ENCODE measurements around the gene NLRP12. TPM values are rescaled to one million over a fixed set of nuclear protein-coding genes. Genes with fewer than 3 reads are reported as not detected.

Gene NLRP12
- total RNA-seq, 2 experiments from 2014 or later = not detected

DNA sequence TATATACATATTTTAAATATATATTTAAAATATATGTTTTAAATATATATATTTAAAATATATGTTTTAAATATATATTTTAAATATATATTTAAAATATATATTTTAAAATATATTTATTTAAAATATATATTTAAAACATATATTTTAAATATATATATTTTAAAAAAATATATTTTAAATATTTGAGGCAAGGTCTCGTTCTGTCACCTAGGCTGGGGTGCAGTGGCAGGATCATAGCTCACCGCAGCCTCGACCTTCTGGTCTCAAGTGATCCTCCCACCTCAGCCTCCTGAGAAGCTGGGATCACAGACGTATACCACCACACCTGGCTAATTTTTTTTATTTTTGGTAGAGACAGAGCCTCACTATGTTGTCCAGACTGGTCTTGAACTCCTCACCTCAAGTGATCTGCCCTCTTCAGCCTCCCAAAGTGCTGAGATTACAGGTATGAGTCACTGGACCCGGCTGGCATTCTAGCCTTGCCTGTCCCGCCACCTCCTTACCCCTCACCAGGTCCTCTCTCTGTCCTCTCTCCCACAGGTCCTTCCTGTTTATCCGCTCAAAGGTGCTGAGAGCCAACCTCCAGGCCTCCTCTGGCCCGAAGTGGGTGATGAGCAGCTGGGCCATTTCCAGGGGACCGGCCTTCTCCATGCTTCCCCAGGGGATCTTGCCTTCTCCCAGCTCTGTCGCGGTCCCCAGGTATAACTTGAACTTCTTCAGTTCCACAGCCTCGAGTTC is 564 bp downstream of the NLRP12 start:
- DNase-seq = no peak
- no peaks in the 10 kb centered on the region for H3K9me3 Mint-ChIP-seq
- peaks cover 8% of the 10 kb centered on the region for H3K27me3 Mint-ChIP-seq
- POLR2A ChIA-PET = no interaction called here
- H3K4me1 Mint-ChIP-seq = peaks cover 2% of the 10 kb centered on the region
- CTCF ChIA-PET = no interaction called here
- H3K27ac Mint-ChIP-seq = no peak overlapping the region
- no peaks in the 10 kb centered on the region for H3K36me3 Mint-ChIP-seq (ENCODE audit: low read depth)
- H3K4me3 Mint-ChIP-seq = no peak overlapping the region

DNA sequence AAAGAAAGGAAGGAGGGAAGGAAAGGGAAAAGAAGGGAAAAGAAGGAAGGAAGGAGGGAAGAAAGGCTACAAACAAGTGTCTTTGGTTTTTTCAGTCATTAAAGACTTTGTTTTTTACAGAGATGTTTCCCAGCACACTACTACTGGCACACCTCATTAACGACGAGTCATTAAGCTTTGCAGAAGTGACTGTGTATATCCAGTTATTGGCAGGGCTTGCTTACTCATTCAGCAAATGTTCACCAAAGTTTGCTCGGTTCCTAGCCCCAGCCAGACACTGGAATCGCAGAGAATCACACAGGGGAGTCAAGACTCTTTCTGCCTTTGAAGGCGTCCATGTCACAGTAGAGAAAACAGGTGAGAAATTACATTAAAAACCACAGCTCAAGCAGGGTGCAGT is 4.3 kb downstream of the NLRP12 start:
- CTCF ChIA-PET = no interaction called here
- no peaks in the 10 kb centered on the region for H3K9me3 Mint-ChIP-seq
- no peak overlapping the region for H3K27ac Mint-ChIP-seq
- POLR2A ChIA-PET = no interaction called here
- no peaks in the 10 kb centered on the region for H3K36me3 Mint-ChIP-seq (ENCODE audit: low read depth)
- peaks cover 2% of the 10 kb centered on the region for H3K4me1 Mint-ChIP-seq
- peaks cover 8% of the 10 kb centered on the region for H3K27me3 Mint-ChIP-seq
- no peak for DNase-seq
- no peak overlapping the region for H3K4me3 Mint-ChIP-seq

DNA sequence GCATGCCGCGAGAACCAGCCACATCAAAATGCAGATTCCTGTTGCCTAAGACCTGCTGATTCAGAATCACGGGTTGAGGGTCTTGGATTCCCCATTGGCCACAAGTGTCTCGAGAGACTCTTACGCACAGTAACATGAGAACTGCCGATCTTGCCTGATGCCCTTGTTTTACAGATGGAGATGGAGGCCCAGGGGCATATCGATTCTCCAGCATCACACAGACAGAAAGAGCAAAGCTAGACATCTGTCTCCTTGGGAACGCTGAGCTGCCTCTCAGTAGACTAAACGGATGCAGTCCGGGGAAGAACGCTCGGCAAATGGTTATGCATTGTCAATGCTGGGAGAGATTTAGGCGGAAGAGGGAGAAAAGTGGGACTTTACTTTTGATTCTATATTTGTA is 5.4 kb downstream of the NLRP12 start:
- H3K4me3 Mint-ChIP-seq = no peak overlapping the region
- H3K9me3 Mint-ChIP-seq = no peaks in the 10 kb centered on the region
- H3K27ac Mint-ChIP-seq = no peak overlapping the region
- CTCF ChIA-PET = interaction anchor here (0.7 kb wide), 1 partner anchor 26 kb away, joined by 3 read pairs; no protein-coding TSS in a partner anchor
- H3K27me3 Mint-ChIP-seq = peaks cover 3% of the 10 kb centered on the region
- H3K4me1 Mint-ChIP-seq = no peaks in the 10 kb centered on the region
- H3K36me3 Mint-ChIP-seq (ENCODE audit: low read depth) = no peaks in the 10 kb centered on the region
- POLR2A ChIA-PET = no interaction called here
- DNase-seq = no peak

DNA sequence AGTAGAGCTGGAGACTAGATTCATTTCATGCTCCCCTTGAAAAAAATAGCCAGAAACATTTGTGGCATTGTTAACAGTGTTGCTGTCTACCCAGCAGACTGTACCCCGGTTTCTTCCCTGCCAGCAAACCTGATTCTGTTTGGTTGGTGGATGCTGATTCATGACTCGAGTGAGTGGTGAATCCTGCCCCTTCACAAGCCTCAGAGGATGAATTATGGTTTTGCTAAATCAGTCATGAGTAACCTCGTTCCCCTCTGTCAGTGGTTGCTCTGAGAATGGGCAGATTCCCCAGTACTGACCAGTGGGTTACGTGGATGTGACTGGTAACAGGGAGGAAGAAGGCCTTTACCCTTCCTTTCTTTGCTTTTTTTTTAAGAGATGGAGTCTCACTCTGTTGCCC is 10.1 kb downstream of the NLRP12 start:
- no peak overlapping the region for H3K4me3 Mint-ChIP-seq
- H3K4me1 Mint-ChIP-seq = no peaks in the 10 kb centered on the region
- CTCF ChIA-PET = no interaction called here
- H3K27me3 Mint-ChIP-seq = no peaks in the 10 kb centered on the region
- H3K36me3 Mint-ChIP-seq (ENCODE audit: low read depth) = no peaks in the 10 kb centered on the region
- DNase-seq = no peak
- POLR2A ChIA-PET = no interaction called here
- H3K27ac Mint-ChIP-seq = no peak overlapping the region
- H3K9me3 Mint-ChIP-seq = no peaks in the 10 kb centered on the region

DNA sequence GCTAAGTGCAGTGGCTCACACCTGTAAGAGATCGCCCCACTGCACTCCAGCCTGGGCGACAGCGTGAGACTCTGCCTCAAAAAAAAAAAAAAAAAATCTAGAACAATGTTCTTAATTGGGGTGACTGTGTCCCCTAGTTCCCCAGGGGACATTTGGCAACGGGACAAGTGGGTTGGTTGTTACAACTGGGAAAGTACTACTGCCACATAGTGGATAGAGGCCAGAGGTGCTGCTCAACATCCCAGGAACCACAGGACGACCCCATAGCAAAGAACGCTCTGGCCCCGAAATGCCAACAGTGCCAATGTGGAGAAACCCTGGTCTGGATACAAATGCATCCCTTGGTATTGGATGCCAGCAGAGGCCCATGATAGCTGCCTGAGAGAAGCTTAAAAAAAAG is 11.8 kb downstream of the NLRP12 start:
- Mint-ChIP-seq H3K4me3 (no peak overlapping the region), H3K36me3 (ENCODE audit: low read depth) (no peaks in the 10 kb centered on the region)
- CTCF ChIA-PET = interaction anchor here (0.6 kb wide), 1 partner anchor 8 kb away, joined by 8 read pairs; no protein-coding TSS in a partner anchor

DNA sequence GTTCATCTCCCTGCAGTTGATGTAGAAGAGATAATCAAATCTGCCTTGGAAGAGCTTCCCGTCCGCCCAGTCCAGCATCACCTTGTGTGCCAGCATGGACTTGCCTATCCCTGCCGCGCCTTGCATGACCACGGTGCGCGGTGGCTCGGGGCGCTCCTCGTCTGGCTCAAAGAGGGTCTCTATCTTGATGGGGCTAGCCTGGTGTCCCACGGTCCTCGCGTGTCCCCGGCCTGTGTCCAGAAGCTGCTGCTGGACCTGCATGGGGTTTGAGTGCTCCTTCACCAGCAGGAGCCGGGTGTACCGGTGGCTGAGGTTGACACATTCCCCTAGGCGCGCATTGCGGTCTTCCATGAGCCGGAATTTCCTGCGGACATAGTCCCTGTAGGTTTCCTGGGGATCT is 13.2 kb downstream of the NLRP12 start:
- H3K36me3 Mint-ChIP-seq (ENCODE audit: low read depth) = no peaks in the 10 kb centered on the region
- no peak for DNase-seq
- H3K4me3 Mint-ChIP-seq = no peak overlapping the region
- no peak overlapping the region for H3K27ac Mint-ChIP-seq
- ChIA-PET POLR2A (no interaction called here), CTCF (interaction anchor here (0.7 kb wide), 1 partner anchor 13 kb away, joined by 4 read pairs; no protein-coding TSS in a partner anchor)
- H3K4me1 Mint-ChIP-seq = no peaks in the 10 kb centered on the region
- H3K27me3 Mint-ChIP-seq = no peaks in the 10 kb centered on the region
- no peaks in the 10 kb centered on the region for H3K9me3 Mint-ChIP-seq

More for the DNA sequence above, 11.8 kb downstream of the NLRP12 start:
- H3K4me1 Mint-ChIP-seq = no peaks in the 10 kb centered on the region
- H3K9me3 Mint-ChIP-seq = no peaks in the 10 kb centered on the region
- H3K27me3 Mint-ChIP-seq = no peaks in the 10 kb centered on the region
- DNase-seq = no peak
- POLR2A ChIA-PET = no interaction called here
- no peak overlapping the region for H3K27ac Mint-ChIP-seq

DNA sequence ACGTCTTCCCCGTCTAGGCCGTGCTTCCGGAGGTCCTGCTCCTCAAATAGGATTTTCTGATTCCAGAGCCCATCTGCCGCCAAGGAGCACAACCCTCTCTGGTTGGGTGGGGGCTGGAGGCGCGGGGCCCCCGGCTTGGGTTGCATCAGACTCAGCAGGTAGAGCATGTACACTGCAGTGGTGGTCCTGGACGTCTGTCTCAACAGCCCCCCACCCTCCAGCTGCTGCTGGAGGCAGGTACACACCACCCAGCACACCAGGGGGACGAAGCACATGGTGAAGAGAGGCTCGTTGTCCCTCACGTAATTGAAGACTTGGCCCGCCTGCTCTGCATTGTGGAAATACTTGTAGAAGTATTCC is 13.9 kb downstream of the NLRP12 start:
- ChIA-PET POLR2A (no interaction called here), CTCF (no interaction called here)
- DNase-seq = no peak
- no peaks in the 10 kb centered on the region for H3K36me3 Mint-ChIP-seq (ENCODE audit: low read depth)
- no peaks in the 10 kb centered on the region for H3K4me1 Mint-ChIP-seq
- H3K4me3 Mint-ChIP-seq = no peak overlapping the region
- H3K27me3 Mint-ChIP-seq = no peaks in the 10 kb centered on the region
- no peaks in the 10 kb centered on the region for H3K9me3 Mint-ChIP-seq
- no peak overlapping the region for H3K27ac Mint-ChIP-seq

DNA sequence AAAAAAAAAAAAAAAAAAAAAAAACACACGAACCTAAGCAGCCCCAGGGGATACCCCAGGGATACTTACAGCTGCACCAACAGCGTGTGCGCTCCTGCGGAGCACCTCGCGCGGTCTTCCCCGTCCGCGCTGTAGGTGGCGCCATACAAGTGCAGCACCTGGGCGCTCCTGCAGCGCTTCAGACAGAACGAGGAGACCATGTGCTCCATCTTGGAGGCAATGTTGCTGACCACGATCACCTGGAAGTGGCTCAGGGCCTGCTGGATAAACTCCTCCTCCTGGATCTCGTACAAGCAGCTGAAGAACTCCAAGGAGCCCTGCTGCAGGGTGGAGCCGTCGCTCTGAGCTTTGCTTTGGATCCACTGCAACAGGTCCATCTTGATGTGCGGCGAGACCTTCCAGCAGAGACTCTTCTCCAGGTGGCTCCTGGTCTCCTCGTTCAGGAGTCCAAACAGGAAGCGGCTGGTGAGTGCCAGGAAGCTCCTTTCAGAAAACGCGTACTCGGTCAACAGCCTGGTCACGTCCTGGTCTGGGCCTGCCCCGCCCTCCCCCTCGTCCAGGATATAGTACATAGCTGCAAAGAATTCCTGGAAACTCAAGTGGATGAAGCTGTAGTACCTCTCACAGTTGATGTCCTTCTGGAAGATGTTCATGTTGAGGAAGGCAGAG is 14.5 kb downstream of the NLRP12 start:
- H3K9me3 Mint-ChIP-seq = no peaks in the 10 kb centered on the region
- no peak overlapping the region for H3K27ac Mint-ChIP-seq
- no peaks in the 10 kb centered on the region for H3K4me1 Mint-ChIP-seq
- no peak overlapping the region for H3K4me3 Mint-ChIP-seq
- CTCF ChIA-PET = interaction anchor here (0.8 to 0.9 kb wide), 2 partner anchors 9 to 214 kb away, joined by 3 read pairs; no protein-coding TSS in a partner anchor
- POLR2A ChIA-PET = no interaction called here
- no peak for DNase-seq
- H3K27me3 Mint-ChIP-seq = no peaks in the 10 kb centered on the region
- no peaks in the 10 kb centered on the region for H3K36me3 Mint-ChIP-seq (ENCODE audit: low read depth)

DNA sequence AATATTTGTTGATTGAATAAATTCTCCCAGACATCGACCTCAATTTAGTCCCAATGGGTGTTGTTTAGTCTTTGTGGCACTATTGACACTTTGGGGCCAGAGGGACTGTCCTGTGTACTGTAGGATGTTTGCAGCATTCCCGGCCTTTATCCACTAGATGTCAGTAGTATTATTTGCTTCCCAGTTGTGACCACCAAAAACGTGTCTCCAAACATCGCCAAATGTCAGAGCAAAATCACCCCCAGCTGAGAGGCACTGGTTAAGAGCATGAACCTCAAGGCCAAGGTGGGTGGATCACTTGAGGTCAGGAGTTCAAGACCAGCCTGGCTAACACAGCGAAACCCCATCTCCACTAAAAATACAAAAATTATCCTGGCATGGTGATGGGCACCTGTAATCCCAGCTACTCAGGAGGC is 15.4 kb downstream of the NLRP12 start:
- H3K4me3 Mint-ChIP-seq = no peak overlapping the region
- CTCF ChIA-PET = interaction anchor here (0.9 kb wide), 1 partner anchor 215 kb away, joined by 3 read pairs; no protein-coding TSS in a partner anchor

DNA sequence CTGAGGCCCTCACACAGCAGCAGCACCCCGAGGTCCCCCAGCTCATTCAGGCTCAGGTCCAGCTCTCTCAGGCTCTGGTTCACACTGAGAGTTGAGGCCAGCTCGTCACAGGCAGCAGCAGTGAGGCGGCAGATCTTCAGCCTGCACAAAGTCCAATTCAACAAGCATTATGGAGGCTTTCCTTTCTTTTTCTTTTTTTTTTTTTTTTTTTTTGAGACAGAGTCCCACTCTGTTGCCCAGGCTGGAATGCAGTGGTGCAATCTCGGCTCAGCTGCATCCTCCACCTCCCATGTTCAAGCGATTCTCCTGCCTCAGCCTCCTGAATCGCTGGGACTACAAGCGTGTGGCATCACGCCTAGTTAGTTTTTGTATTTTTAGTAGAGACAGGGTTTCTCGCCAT is 22.9 kb downstream of the NLRP12 start:
- Mint-ChIP-seq H3K36me3 (ENCODE audit: low read depth) (no peaks in the 10 kb centered on the region), H3K4me3 (no peak overlapping the region), H3K4me1 (no peaks in the 10 kb centered on the region), H3K27me3 (no peaks in the 10 kb centered on the region), H3K9me3 (no peaks in the 10 kb centered on the region), H3K27ac (no peak overlapping the region)
- DNase-seq = no peak
- POLR2A ChIA-PET = no interaction called here
- CTCF ChIA-PET = interaction anchor here (0.5 to 0.8 kb wide), 2 partner anchors 10 to 25 kb away, joined by 3 to 4 read pairs; no protein-coding TSS in a partner anchor

More for the DNA sequence above, 15.4 kb downstream of the NLRP12 start:
- Mint-ChIP-seq H3K9me3 (no peaks in the 10 kb centered on the region), H3K4me1 (no peaks in the 10 kb centered on the region), H3K27me3 (no peaks in the 10 kb centered on the region), H3K27ac (no peak overlapping the region), H3K36me3 (ENCODE audit: low read depth) (no peaks in the 10 kb centered on the region)
- DNase-seq = no peak
- POLR2A ChIA-PET = no interaction called here

DNA sequence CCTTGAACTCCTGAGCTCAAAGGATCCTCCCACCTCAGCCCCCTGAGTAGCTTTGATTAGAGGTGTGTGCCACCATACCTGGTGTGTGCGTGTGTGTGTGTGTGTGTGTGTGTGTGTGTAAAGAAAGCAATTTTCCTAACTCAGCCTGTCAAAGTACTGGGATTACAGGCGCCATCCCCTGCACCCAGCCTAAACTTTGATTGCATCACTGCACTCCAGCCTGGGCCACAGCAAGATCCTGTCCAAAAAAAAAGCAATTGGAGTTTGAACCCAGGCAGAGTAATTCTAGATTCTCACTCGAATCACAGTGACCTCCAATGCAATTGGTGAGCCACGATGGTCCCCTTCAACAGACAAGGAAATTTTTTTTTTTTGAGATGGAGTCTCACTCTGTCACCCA is 29.1 kb downstream of the NLRP12 start:
- H3K4me1 Mint-ChIP-seq = no peaks in the 10 kb centered on the region
- no peaks in the 10 kb centered on the region for H3K9me3 Mint-ChIP-seq
- no peaks in the 10 kb centered on the region for H3K27me3 Mint-ChIP-seq
- H3K27ac Mint-ChIP-seq = no peak overlapping the region
- POLR2A ChIA-PET = no interaction called here
- no peaks in the 10 kb centered on the region for H3K36me3 Mint-ChIP-seq (ENCODE audit: low read depth)
- no peak overlapping the region for H3K4me3 Mint-ChIP-seq
- DNase-seq = no peak
- CTCF ChIA-PET = interaction anchor here (1.1 kb wide), 1 partner anchor 14 kb away, joined by 3 read pairs; no protein-coding TSS in a partner anchor

DNA sequence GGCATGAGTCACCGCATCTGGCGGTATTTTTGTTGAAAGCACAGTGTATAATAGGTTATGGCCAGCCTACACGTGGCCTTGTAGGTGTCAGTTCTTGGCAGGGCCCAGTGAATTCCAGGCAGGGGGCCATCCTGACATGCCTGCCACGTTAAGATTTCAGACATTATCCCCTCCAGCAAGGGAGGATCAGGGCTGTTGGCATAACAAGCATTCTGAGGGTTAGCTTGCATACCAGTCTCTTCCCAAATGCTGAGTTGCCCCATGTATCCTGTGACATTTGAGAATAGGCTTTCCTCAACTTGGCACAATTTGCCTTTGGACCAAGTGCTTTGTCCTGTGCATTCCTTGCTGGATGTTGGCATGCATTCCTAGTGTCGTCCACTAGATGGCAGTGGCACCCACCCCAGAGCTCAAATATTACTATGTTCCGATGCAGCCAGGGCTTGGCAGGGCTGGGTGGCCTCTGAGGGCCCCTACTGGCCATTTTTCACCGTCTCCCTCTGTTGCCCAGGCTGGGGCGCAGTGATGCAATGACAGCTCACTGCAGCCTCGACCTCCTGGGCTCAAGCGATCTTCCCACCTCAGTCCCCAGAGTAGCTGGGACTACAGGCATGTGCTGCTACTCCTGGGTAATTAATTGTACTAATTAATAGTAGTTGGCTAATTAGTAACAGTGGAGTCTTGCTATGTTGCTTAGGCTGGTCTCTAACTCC is 31.2 kb downstream of the NLRP12 start:
- H3K9me3 Mint-ChIP-seq = no peaks in the 10 kb centered on the region
- ChIA-PET CTCF (interaction anchor here (0.6 to 1.8 kb wide), 17 partner anchors 9 to 301 kb away, joined by 3 to 17 read pairs (median 3); no protein-coding TSS in a partner anchor), POLR2A (no interaction called here)
- peak; percentile 81 for DNase-seq
- no peaks in the 10 kb centered on the region for H3K27me3 Mint-ChIP-seq
- H3K4me1 Mint-ChIP-seq = no peaks in the 10 kb centered on the region
- H3K36me3 Mint-ChIP-seq (ENCODE audit: low read depth) = no peaks in the 10 kb centered on the region
- no peak overlapping the region for H3K4me3 Mint-ChIP-seq
- H3K27ac Mint-ChIP-seq = no peak overlapping the region

Data from activated CD4-positive, alpha-beta T cell treated with anti-CD3 and anti-CD28 coated beads, Interleukin-2, amount 10 ng/mL, durations not matched to agents 7 days and 5 days (primary cell).